Adipocyte (in vitro differentiated cells): ENCODE results near the gene EPHA4.

Experiments used
- DNase-seq: peaks from one replicate; pipeline ENCODE4 v3.0.0-alpha.2; 2015; ENCODE audit warnings: low read depth
- H3K27me3 ChIP-seq: replicated peaks from 2 replicates; pipeline ENCODE4 v1.7.0; 2013; ENCODE audit warnings: mild to moderate bottlenecking, low read length, moderate library complexity; ENCODE audit not compliant: control insufficient read depth, insufficient read depth
- H3K36me3 ChIP-seq: 2 replicates; pipeline ENCODE4 v1.7.0; 2013; ENCODE audit warnings: low read length, mild to moderate bottlenecking, moderate library complexity; ENCODE audit not compliant: control insufficient read depth, insufficient read depth, severe bottlenecking
- H3K4me1 ChIP-seq: 2 replicates; pipeline ENCODE4 v1.7.0; 2013; ENCODE audit warnings: mild to moderate bottlenecking, low read length, moderate library complexity; ENCODE audit not compliant: control insufficient read depth, insufficient read depth
- H3K4me3 ChIP-seq: 2 replicates; pipeline ENCODE4 v1.7.0; 2013; ENCODE audit warnings: mild to moderate bottlenecking, low read length, moderate library complexity
- H3K9ac ChIP-seq: 2 replicates; pipeline ENCODE4 v1.7.0; 2013; ENCODE audit warnings: mild to moderate bottlenecking, low read length, moderate library complexity
- H3K9me3 ChIP-seq: 2 replicates; pipeline ENCODE4 v1.7.0; 2013; ENCODE audit warnings: mild to moderate bottlenecking, low read length, moderate library complexity; ENCODE audit not compliant: control insufficient read depth

Gene EPHA4

DNA sequence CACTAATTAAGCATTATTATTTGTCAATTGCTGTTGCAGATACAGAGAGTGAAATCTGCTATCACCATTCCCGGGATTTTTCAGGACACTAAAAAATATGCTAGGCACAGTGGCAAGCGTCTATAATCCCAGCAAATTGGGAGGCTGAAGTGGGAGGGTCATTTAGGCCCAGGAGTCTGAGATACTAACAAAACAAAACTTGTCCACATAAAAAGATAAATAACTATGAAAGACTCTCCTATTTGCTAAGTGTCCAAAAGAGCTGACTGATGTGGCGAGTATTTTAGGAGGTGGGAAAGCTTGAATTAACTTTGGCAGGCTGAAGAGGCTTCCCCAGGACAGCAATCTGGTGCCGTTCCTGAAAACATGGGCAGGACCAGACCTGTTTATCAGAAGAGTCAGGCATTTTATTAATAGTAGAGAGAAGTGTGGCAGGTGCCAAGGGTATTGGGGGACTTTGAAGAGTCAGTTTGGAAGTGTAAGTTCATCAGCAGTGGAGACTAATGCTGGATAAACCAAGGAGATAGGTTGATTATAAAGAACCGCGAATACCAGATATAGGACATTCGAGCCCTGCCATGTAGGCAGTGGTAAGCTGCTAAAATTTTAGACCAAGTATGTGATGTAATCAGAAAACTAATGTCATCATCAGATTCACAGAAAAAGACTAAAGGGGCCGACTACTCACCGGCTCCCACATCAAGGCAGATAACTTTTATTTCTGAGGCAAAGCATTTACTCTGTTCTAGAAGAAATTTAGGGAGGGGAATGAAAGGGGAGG is 201.8 kb downstream of the EPHA4 start:
- Histone ChIP-seq H3K4me1 (no peaks in the 10 kb centered on the region), H3K9me3 (no peaks in the 10 kb centered on the region), H3K27me3 (peaks cover 20% of the 10 kb centered on the region), H3K4me3 (no peak overlapping the region), H3K9ac (no peak overlapping the region), H3K36me3 (no peaks in the 10 kb centered on the region)
- no peak for DNase-seq
